GM12892 (cell line): ENCODE measurements around the gene DMAP1.

Experiments
- POLR2A ChIP-seq: IDR thresholded peaks from 2 replicates; pipeline ENCODE4 v1.6.1; 2011; ENCODE audit warnings: low read depth, low read length, control low read depth
- POLR2AphosphoS5 ChIP-seq: IDR thresholded peaks from 2 replicates; pipeline ENCODE4 v1.6.1; 2011; ENCODE audit warnings: low read depth, low read length, control low read depth
- TAF1 ChIP-seq: IDR thresholded peaks from 2 replicates; pipeline ENCODE4 v1.6.1; 2011; ENCODE audit warnings: low read depth, mild to moderate bottlenecking, control low read depth, low read length, borderline replicate concordance

- TF ChIP-seq POLR2A (no peak), POLR2AphosphoS5 (no peak), TAF1 (no peak)
These were observed 17.5 kb downstream of the DMAP1 start for GRCh38 chr1:44230796-44231195.
